WERI-Rb-1 (cell line): ENCODE measurements around the gene ECPAS.
"Not testable (repeated sequence)": the region's sequence is repeated elsewhere in the genome, so short reads cannot be mapped to it uniquely, and the experiment has no call there.

Source experiments
- DNase-seq: peaks from one replicate; pipeline ENCODE4 v3.0.0-alpha.2; 2020
- H3K27ac ChIP-seq: fragments of 250-450 bp; sonication (Bioruptor Pico); 2 replicates; pipeline ENCODE4 v1.5.1; 2020; ENCODE audit warnings: mild to moderate bottlenecking, moderate library complexity
- H3K27me3 ChIP-seq: fragments of 250-450 bp; sonication (Bioruptor Pico); 2 replicates; pipeline ENCODE4 v1.5.1; 2021; ENCODE audit warnings: mild to moderate bottlenecking, low read depth, moderate library complexity; ENCODE audit not compliant: insufficient read depth, severe bottlenecking
- H3K36me3 ChIP-seq: fragments of 250-450 bp; sonication (Bioruptor Pico); 2 replicates; pipeline ENCODE4 v1.5.1; 2020; ENCODE audit warnings: mild to moderate bottlenecking, moderate library complexity
- H3K4me3 ChIP-seq: 2 replicates; pipeline ENCODE4 v1.5.1; 2011; ENCODE audit warnings: low read depth, mild to moderate bottlenecking, control low read depth, low read length
- H3K9me3 ChIP-seq: fragments of 250-450 bp; sonication (Bioruptor Pico); 2 replicates; pipeline ENCODE4 v1.5.1; 2021; ENCODE audit warnings: mild to moderate bottlenecking, moderate library complexity; ENCODE audit not compliant: severe bottlenecking
- TF ChIP-seq, protein P1 (sequence below): IDR thresholded peaks from 2 replicates; pipeline ENCODE4 v1.5.1; 2011; ENCODE audit warnings: low read depth, mild to moderate bottlenecking, control low read depth, inconsistent platforms, low read length

ECPAS gene

DNA sequence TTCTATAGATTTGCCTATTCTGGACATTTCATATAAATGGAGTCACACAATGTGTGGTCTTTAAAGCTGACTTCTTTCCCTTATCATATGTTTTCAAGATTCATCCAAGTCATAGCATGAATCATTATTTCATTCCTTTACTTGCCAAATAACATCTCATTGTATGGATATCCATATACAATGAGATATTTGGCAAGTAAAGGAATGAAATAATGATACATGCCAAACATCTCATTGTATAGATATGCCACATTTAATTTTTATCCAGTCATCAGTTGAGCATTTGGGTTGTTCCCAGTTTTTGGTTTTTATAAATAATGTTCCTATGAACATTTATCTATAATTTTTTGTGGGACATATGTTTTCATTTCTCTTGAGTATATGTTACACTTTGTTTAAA, 133.6 kb downstream of the ECPAS start:
- H3K27ac ChIP-seq, result no peak overlapping the region
- no peaks in the 10 kb centered on the region for H3K36me3 ChIP-seq
- TF ChIP-seq, protein P1, sequence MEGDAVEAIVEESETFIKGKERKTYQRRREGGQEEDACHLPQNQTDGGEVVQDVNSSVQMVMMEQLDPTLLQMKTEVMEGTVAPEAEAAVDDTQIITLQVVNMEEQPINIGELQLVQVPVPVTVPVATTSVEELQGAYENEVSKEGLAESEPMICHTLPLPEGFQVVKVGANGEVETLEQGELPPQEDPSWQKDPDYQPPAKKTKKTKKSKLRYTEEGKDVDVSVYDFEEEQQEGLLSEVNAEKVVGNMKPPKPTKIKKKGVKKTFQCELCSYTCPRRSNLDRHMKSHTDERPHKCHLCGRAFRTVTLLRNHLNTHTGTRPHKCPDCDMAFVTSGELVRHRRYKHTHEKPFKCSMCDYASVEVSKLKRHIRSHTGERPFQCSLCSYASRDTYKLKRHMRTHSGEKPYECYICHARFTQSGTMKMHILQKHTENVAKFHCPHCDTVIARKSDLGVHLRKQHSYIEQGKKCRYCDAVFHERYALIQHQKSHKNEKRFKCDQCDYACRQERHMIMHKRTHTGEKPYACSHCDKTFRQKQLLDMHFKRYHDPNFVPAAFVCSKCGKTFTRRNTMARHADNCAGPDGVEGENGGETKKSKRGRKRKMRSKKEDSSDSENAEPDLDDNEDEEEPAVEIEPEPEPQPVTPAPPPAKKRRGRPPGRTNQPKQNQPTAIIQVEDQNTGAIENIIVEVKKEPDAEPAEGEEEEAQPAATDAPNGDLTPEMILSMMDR, result no peak
- no peaks in the 10 kb centered on the region for H3K9me3 ChIP-seq
- no peak for DNase-seq
- H3K27me3 ChIP-seq, result peaks cover 15% of the 10 kb centered on the region
- no peak overlapping the region for H3K4me3 ChIP-seq

DNA sequence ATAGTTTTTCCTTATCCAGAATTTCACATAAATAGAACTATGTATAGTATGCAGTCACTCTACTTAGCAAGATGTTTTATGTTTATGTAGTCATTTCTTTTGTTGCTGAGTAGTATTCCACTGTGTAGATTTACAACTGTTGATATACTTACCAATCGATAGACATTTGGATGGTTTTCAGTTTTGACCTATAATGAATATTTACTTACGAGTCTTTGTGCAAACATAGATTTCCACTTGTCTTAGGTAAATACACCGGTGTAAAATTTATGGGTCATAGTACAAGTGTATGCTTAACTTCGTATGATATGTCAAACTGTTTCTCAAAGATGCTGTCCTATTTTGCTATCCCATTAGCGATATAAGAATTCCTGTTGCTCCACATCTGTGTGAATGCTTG, 134.4 kb downstream of the ECPAS start:
- no peak for DNase-seq
- TF ChIP-seq, protein P1, result no peak
- H3K27me3 ChIP-seq, result peaks cover 19% of the 10 kb centered on the region

GRCh38 chr9:111348821-111349271, 135.3 kb downstream of the ECPAS start:
- DNase-seq, result no peak
- H3K27me3 ChIP-seq, result peaks cover 28% of the 10 kb centered on the region
- H3K27ac ChIP-seq, result no peak overlapping the region
- no peak overlapping the region for H3K4me3 ChIP-seq
- H3K36me3 ChIP-seq, result no peaks in the 10 kb centered on the region
- TF ChIP-seq, protein P1, result no peak
- H3K9me3 ChIP-seq, result no peaks in the 10 kb centered on the region

More for the DNA sequence above, 134.4 kb downstream of the ECPAS start:
- H3K9me3 ChIP-seq, result no peaks in the 10 kb centered on the region
- no peak overlapping the region for H3K4me3 ChIP-seq
- H3K27ac ChIP-seq, result no peak overlapping the region
- no peaks in the 10 kb centered on the region for H3K36me3 ChIP-seq

- not testable (repeated sequence) for DNase-seq, H3K4me3 ChIP-seq
Observed at GRCh38 chr9:111334318-111334863, 149.8 kb downstream of the ECPAS start.

GRCh38 chr9:111330124-111330523, 154.1 kb downstream of the ECPAS start, which contains the start of gene OR2K2:
Gene OR2K2, minus strand, starts transcription at chr9:111330224. Its CDS starts 1,791 bp downstream, at chr9:111328433.
- TF ChIP-seq, protein P1, result no peak
- no peaks in the 10 kb centered on the region for H3K36me3 ChIP-seq
- no peak for DNase-seq
- no peak within 1 kb of the TSS for H3K4me3 ChIP-seq
- no peak within 1 kb of the TSS for H3K27ac ChIP-seq
- peaks cover 98% of the 10 kb centered on the region for H3K27me3 ChIP-seq
- peaks cover 3% of the 10 kb centered on the region for H3K9me3 ChIP-seq

More at GRCh38 chr9:111334318-111334863, 149.8 kb downstream of the ECPAS start:
- peaks cover 86% of the 10 kb centered on the region for H3K27me3 ChIP-seq
- H3K36me3 ChIP-seq, H3K9me3 ChIP-seq, H3K27ac ChIP-seq: not testable (repeated sequence)

GRCh38 chr9:111320631-111321030, 163.6 kb downstream of the ECPAS start:
- no peak overlapping the region for H3K4me3 ChIP-seq
- no peak overlapping the region for H3K27ac ChIP-seq
- H3K36me3 ChIP-seq, result no peaks in the 10 kb centered on the region
- H3K27me3 ChIP-seq, result peaks cover 55% of the 10 kb centered on the region
- peaks cover 11% of the 10 kb centered on the region for H3K9me3 ChIP-seq
- TF ChIP-seq, protein P1, result no peak
- DNase-seq, result no peak
